ENCODE results near the gene OCSTAMP.

Gene OCSTAMP

DNA sequence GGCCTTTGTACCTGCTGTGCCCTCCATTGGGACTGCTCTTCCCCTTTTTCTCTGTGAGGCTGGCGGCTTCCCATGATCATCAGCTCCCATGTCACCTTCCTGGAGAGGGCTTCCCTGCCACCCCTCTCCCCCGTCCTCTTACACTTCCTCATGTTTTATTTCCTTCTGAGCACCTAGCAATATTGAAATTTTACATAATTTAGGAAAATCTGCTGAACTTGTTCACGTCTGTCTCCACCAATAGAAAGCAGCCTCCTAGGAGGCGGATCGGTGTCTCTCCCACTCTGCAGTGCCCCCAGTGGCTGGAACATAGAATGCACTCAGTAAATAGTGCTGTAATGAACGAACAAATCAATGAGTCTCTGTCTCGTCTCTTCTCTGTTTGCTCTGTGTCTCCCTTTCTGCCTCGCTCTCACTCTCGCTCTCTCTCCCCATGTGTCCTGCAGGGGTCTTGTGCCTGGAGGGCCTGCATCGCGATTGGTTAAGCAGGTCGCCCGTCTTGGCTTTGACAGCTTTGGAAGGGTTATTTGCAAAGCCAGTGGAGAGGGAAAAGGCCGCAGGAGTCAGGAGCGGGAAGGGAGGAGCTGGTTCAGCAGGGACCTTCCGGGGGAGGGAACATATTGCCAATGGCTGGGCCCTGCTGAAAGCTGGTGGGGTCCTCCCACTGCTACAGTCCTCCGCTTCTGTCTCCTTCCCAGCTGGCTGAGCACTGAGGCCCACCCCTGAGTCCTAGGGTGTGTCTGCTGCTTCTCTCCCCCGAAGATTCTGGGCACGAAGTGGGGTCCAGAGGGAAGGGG lies 12.1 kb upstream of the OCSTAMP start:
- H3K4me3 ChIP-seq (ENCODE audit: extremely low read depth, insufficient read depth, low read length, poor library complexity, severe bottlenecking), result peak overlapping the region; percentile 5
- 21 to 35% methylated on average over 9 to 12 of the region's 19 CpGs for WGBS, 2 experiments (ENCODE audit: insufficient coverage in 2 of 2)

DNA sequence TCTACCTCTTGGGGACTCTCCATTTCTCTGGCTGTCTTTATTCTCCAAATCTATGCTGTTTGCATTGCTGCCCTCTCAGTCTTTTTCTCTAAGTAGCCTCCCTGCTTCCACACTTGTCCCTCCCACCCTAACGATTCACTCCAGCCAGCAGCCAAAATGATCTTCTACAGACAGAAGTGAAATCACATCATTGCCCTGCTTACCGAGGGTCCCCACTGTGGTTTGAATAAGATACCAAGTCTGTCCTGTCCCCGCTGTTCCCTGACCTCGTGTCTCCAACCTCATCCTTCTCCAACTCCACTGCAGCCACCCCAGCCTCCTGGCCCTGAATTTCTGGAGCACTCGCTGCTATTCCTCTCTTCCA lies 11.5 kb upstream of the OCSTAMP start:
- no peak overlapping the region for H3K27ac ChIP-seq (ENCODE audit: low read depth, low read length, severe bottlenecking)
- H3K36me3 ChIP-seq (ENCODE audit: control insufficient read depth, insufficient read depth, low read length), result no peaks in the 10 kb centered on the region
- H3K4me3 ChIP-seq (ENCODE audit: extremely low read depth, insufficient read depth, low read length, poor library complexity, severe bottlenecking), result no peak overlapping the region
- no peaks in the 10 kb centered on the region for H3K9me3 ChIP-seq (ENCODE audit: control insufficient read depth, low read length)
- WGBS, 2 experiments (ENCODE audit: insufficient coverage in 2 of 2), result 63 to 78% methylated on average over 5 of the region's 5 CpGs
- H3K4me1 ChIP-seq (ENCODE audit: control insufficient read depth, insufficient read depth, low read length, poor library complexity, severe bottlenecking), result peaks cover 8% of the 10 kb centered on the region

More for the DNA sequence above, 12.1 kb upstream of the OCSTAMP start:
- Histone ChIP-seq H3K36me3 (ENCODE audit: control insufficient read depth, insufficient read depth, low read length) (no peaks in the 10 kb centered on the region), H3K4me1 (ENCODE audit: control insufficient read depth, insufficient read depth, low read length, poor library complexity, severe bottlenecking) (peaks cover 8% of the 10 kb centered on the region), H3K27ac (ENCODE audit: low read depth, low read length, severe bottlenecking) (peak overlapping the region; percentile 57), H3K9me3 (ENCODE audit: control insufficient read depth, low read length) (no peaks in the 10 kb centered on the region)

DNA sequence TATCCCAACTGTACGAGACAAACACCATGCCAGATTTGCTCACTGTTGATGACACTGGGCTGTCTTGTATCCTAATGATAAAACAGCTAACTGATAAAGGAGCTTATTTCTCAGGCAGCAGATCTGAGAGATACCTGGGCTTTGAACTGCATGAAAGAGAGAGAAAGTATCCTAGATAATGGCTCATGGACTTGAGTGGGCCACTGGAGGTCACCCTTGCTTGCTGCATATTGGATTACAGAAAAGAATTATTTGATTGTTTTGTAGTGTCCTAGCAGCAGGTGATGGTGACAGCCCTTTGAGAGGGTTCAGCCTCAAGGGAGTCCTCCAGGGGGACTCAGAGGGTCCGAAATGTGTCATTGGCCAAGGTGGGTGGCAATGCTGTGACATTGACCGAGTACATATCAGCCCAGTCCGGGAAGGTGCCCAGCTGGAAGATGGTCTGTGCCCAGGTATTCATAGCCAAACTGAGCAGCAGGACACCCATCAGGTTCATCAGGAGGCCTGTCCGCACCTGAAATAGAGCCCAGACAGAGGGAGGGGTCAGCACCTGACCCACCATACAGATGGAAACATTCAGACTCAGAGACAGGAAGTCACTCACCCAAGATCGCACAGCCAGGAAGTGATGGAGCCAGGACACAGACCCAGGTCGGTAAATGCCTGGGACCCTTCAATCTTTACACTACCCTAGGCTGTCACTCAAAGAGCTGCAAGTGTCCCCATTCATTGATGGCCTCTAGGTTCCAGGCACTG lies 9.4 kb upstream of the OCSTAMP start:
- H3K36me3 ChIP-seq (ENCODE audit: control insufficient read depth, insufficient read depth, low read length), result no peaks in the 10 kb centered on the region
- no peak overlapping the region for H3K27ac ChIP-seq (ENCODE audit: low read depth, low read length, severe bottlenecking)
- WGBS, 2 experiments (ENCODE audit: insufficient coverage in 2 of 2), result 90% methylated on average over 7 of the region's 7 CpGs
- peaks cover 8% of the 10 kb centered on the region for H3K4me1 ChIP-seq (ENCODE audit: control insufficient read depth, insufficient read depth, low read length, poor library complexity, severe bottlenecking)
- H3K4me3 ChIP-seq (ENCODE audit: extremely low read depth, insufficient read depth, low read length, poor library complexity, severe bottlenecking), result no peak overlapping the region
- no peaks in the 10 kb centered on the region for H3K9me3 ChIP-seq (ENCODE audit: control insufficient read depth, low read length)

DNA sequence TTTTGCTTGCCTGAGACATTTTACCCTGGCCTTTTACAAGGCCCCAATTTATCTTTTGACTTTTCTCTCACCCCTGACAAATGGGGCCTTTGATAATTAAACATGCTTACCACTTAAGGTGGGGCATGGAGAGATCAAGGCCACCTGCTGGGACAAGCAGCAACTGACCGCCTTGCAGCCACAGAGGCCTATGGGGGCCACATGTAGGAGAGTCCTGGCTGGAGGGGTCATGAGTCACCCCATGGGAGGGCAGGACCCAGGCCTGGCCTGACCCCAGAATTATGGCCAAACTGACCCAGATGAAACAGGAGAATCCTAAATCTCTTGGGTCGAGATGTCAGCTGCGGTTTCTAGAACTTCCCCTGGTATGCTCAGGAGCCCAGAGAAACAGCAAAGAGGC lies 8.5 kb upstream of the OCSTAMP start:
- peak overlapping the region; percentile 23 for H3K27ac ChIP-seq (ENCODE audit: low read depth, low read length, severe bottlenecking)

DNA sequence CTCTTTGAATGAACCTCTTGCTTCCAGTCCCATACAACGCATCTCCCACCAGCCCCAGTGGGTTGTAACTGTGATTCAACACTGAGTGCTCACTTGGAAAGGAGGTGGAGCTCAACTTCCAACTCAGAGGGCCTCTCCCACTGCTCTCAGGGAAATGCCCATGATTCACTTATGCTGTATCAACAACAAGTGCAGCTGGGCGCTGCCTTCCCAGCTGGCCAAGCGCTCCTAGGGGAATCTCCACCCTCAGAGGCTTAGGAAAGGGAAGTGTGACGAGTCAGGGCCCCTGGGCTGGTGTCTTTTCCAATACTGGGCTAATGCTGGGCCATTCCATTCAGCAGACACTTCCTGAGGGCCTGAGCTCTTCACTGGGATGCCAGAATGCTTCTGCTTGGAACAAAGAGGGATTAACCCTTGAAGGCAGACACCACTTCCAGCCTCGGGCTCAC lies 8.1 kb upstream of the OCSTAMP start:
- no peaks in the 10 kb centered on the region for H3K9me3 ChIP-seq (ENCODE audit: control insufficient read depth, low read length)
- peak overlapping the region; percentile 23 for H3K27ac ChIP-seq (ENCODE audit: low read depth, low read length, severe bottlenecking)
- 66 to 80% methylated on average over 3 to 4 of the region's 5 CpGs for WGBS, 2 experiments (ENCODE audit: insufficient coverage in 2 of 2)
- no peaks in the 10 kb centered on the region for H3K36me3 ChIP-seq (ENCODE audit: control insufficient read depth, insufficient read depth, low read length)
- H3K4me3 ChIP-seq (ENCODE audit: extremely low read depth, insufficient read depth, low read length, poor library complexity, severe bottlenecking), result no peak overlapping the region
- peaks cover 8% of the 10 kb centered on the region for H3K4me1 ChIP-seq (ENCODE audit: control insufficient read depth, insufficient read depth, low read length, poor library complexity, severe bottlenecking)

More for the DNA sequence above, 8.5 kb upstream of the OCSTAMP start:
- H3K4me3 ChIP-seq (ENCODE audit: extremely low read depth, insufficient read depth, low read length, poor library complexity, severe bottlenecking), result no peak overlapping the region
- H3K9me3 ChIP-seq (ENCODE audit: control insufficient read depth, low read length), result no peaks in the 10 kb centered on the region
- 85 to 90% methylated on average over 3 of the region's 3 CpGs for WGBS, 2 experiments (ENCODE audit: insufficient coverage in 2 of 2)
- H3K36me3 ChIP-seq (ENCODE audit: control insufficient read depth, insufficient read depth, low read length), result no peaks in the 10 kb centered on the region
- H3K4me1 ChIP-seq (ENCODE audit: control insufficient read depth, insufficient read depth, low read length, poor library complexity, severe bottlenecking), result peaks cover 8% of the 10 kb centered on the region

DNA sequence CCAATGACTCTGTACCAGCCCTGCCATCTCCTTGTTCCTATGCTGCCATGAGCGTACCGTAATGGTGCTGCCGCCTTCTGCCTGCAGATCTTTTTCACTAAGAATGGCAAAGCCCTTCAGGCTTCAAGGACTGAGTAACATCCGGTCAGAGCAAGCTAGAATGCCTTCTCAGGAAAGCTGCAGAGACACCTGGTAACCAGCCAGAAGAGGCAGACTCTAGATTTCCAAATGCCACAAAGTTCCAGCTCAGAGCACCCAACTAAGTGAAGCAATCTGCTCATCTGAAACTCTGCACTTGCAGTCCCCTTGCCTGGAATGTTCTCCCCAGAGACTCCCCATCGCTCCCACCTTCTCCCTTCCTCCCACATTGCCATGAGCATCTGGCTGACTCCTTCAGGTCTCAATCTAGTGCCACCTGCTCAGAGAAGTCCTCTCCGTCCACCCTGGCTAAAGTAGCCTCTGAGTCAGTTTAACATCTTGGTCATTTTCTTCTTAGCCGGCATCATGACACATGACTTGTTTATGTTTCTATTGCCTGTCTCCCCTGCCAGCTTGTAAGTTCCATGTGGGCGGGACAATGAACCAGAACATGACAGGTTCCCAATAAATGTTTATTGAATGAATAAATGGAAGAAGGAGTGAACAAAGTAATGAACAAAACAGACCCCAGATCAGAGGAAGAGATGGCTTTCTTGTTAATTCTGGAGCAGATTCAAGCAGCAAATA lies 6.9 kb upstream of the OCSTAMP start:
- Histone ChIP-seq H3K36me3 (ENCODE audit: control insufficient read depth, insufficient read depth, low read length) (no peaks in the 10 kb centered on the region), H3K4me3 (ENCODE audit: extremely low read depth, insufficient read depth, low read length, poor library complexity, severe bottlenecking) (no peak overlapping the region), H3K9me3 (ENCODE audit: control insufficient read depth, low read length) (no peaks in the 10 kb centered on the region), H3K4me1 (ENCODE audit: control insufficient read depth, insufficient read depth, low read length, poor library complexity, severe bottlenecking) (peaks cover 8% of the 10 kb centered on the region), H3K27ac (ENCODE audit: low read depth, low read length, severe bottlenecking) (no peak overlapping the region)
- 88 to 95% methylated on average over 8 of the region's 8 CpGs for WGBS, 2 experiments (ENCODE audit: insufficient coverage in 2 of 2)

DNA sequence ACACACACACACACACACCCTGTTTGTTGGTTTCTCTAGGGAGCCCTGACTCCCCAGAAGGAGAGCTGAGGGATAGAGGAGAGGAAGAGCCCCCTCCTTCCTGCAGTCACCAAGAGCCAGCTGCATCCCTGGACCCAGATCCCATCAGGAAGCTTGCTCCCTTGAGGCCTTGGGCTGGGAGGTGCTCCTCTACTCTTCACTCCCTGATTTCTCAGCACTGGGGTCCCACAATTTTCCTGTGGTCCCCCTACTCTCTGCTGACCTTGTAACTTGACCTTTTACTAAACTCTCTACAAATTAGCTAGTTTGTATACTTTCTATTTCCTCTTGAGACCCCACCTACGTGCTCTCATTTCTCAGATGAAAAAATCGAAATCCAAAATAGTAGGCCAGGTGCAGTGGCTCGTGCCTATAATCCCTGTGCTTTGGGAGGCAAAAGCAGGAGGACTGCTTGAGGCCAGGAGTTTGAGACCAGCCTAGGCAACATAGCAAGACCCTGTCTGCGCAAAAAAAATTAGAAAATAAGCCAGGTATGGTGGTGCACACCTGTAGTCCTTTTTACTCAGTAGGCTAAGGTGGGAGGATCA lies 5.0 kb upstream of the OCSTAMP start:
- Histone ChIP-seq H3K27ac (ENCODE audit: low read depth, low read length, severe bottlenecking) (no peak overlapping the region), H3K9me3 (ENCODE audit: control insufficient read depth, low read length) (no peaks in the 10 kb centered on the region), H3K4me3 (ENCODE audit: extremely low read depth, insufficient read depth, low read length, poor library complexity, severe bottlenecking) (no peak overlapping the region), H3K36me3 (ENCODE audit: control insufficient read depth, insufficient read depth, low read length) (no peaks in the 10 kb centered on the region), H3K4me1 (ENCODE audit: control insufficient read depth, insufficient read depth, low read length, poor library complexity, severe bottlenecking) (peaks cover 8% of the 10 kb centered on the region)
- WGBS, 2 experiments (ENCODE audit: insufficient coverage in 2 of 2), result 76 to 92% methylated on average over 2 to 3 of the region's 4 CpGs

DNA sequence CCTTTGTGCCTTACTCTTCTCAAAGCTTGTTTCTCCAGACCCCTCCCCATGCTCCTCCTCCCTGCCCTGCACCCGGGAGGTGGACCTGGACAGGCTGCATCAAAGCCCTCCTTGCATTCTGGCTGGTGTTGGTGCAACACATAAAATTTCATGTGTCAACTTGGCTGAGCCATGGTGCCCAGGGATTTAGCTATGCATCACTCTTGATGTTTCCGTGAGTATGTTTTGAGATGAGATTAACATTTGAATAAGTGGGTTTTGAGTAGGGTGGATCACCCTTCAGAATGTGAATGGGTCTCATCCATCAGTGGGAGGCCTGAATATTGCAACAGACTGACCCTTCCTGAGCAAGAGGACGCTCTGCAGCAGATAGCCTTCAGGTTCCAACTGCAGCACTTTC lies 4.4 kb upstream of the OCSTAMP start:
- peaks cover 8% of the 10 kb centered on the region for H3K4me1 ChIP-seq (ENCODE audit: control insufficient read depth, insufficient read depth, low read length, poor library complexity, severe bottlenecking)
- H3K4me3 ChIP-seq (ENCODE audit: extremely low read depth, insufficient read depth, low read length, poor library complexity, severe bottlenecking), result no peak overlapping the region
- H3K36me3 ChIP-seq (ENCODE audit: control insufficient read depth, insufficient read depth, low read length), result no peaks in the 10 kb centered on the region
- H3K9me3 ChIP-seq (ENCODE audit: control insufficient read depth, low read length), result no peaks in the 10 kb centered on the region
- H3K27ac ChIP-seq (ENCODE audit: low read depth, low read length, severe bottlenecking), result no peak overlapping the region
- 49 to 57% methylated on average over 2 to 3 of the region's 3 CpGs for WGBS, 2 experiments (ENCODE audit: insufficient coverage in 2 of 2)

DNA sequence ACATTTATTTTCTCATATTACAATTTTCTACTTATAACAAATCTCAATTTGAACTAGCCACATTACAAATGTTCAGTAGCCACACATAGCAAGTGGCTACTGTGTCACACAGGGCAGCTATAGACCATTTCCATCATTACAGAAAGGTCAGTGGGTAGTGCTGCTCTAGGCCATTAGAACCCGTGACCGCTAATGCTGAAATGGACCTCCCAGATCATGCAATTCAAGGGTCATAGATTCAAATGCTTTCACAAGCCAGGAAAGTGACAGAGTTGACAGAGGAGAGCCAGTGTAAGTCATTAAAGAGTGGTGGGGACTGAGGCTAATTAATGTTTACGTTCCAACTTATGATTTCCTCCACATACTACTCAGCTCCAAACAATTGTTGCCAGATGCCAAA lies 3.5 kb upstream of the OCSTAMP start:
- Histone ChIP-seq H3K4me1 (ENCODE audit: control insufficient read depth, insufficient read depth, low read length, poor library complexity, severe bottlenecking) (peaks cover 4% of the 10 kb centered on the region), H3K9me3 (ENCODE audit: control insufficient read depth, low read length) (no peaks in the 10 kb centered on the region), H3K27ac (ENCODE audit: low read depth, low read length, severe bottlenecking) (no peak overlapping the region), H3K36me3 (ENCODE audit: control insufficient read depth, insufficient read depth, low read length) (no peaks in the 10 kb centered on the region), H3K4me3 (ENCODE audit: extremely low read depth, insufficient read depth, low read length, poor library complexity, severe bottlenecking) (no peak overlapping the region)
- WGBS, 2 experiments (ENCODE audit: insufficient coverage in 2 of 2), result no CpG with 5 or more reads among the region's 3 CpGs
